Measurements from ENCODE around the gene DIAPH3.

The DIAPH3 gene

DNA sequence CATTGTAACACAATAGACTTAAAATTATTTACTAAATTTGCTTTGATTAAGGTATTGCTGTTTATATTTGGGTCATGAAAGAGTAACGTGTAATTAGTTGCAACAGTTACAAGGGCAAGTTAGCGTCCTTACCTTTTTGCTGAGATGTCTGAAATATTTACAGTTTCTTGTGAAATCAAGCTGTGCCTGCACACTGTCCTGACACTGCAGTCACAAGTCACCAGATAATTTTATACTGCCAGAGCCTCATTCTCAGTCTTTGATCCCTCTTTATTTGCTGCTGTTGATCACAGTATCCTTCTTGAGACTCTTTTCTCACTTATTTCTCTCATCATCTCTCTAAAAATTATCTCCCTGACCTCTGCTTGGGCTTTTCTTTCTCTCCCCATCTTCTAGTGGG, 8.4 kb upstream of the DIAPH3 start:
- DNase-seq (ENCODE audit: low read depth in 1 of 2, low spot score in 1 of 2) = no peak
- in situ Hi-C loops (cut with HindIII; ENCODE audit: low pct_unique_long_range_greater_than_20kb, low sequenced_read_pairs) = no loop called here
- TF ChIP-seq JUND (IDR thresholded peaks at IDR 0.05; ENCODE audit: low read depth) = no peak

DNA sequence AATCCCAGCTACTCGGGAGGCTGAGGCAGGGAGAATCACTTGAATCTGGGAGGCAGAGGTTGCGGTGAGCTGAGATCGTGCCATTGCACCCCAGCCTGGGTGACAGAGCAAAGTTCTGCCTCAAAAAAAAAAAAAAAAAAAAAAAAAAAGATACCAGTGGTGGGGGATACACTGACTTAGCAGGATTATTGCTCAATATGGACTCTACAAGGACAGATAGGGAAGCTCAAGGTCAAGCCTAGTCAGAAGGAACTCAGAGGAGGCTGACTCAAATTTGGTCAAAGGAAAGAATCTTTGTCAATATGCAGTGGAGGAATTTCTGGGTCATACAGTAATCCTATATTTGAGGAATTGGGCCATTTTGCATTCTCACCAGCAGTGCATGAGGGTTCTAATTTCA, 6.7 kb upstream of the DIAPH3 start:
- no peak for TF ChIP-seq JUND (IDR thresholded peaks at IDR 0.05; ENCODE audit: low read depth)
- DNase-seq (ENCODE audit: low read depth in 1 of 2, low spot score in 1 of 2) = no peak
- in situ Hi-C loops (cut with HindIII; ENCODE audit: low pct_unique_long_range_greater_than_20kb, low sequenced_read_pairs) = no loop called here

DNA sequence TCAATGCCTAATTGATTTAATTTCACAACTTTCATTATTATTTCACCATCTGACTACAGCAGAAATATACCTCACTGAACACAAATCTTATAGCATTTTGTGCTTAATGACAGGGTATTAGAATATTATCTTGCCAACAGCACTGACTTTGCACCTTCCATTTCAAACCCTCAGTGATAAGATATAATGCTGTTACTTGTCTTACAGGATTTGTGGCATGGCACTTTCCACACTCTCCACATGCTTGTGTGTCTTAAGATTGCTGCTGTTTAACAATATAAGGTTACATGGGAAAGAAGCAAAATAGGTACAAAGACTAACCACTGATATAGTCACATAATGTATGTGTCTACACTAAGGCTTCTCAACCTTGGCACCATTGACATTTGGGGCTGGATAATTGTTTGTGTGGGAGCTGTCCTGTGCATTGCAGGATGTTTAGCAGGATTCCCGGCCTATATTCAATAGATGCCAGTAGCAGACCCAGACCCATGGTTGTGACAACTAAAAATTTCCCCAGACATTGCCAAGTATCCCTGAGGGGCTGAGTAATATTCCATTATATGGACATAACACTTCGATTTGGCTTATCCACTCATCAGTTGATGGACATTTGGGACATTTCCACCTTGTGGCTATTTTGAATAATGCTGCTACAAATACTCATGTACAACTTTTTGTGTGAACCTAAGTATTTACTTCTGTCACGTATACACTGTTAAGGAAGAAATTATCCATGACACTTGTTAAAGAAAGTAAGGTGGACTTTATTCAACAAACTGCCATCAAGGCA, 5.7 kb upstream of the DIAPH3 start:
- in situ Hi-C loops (cut with HindIII; ENCODE audit: low pct_unique_long_range_greater_than_20kb, low sequenced_read_pairs) = no loop called here
- TF ChIP-seq JUND (IDR thresholded peaks at IDR 0.05; ENCODE audit: low read depth) = no peak
- peak in 1 of 2 experiments; percentile 19 for DNase-seq (ENCODE audit: low read depth in 1 of 2, low spot score in 1 of 2)

DNA sequence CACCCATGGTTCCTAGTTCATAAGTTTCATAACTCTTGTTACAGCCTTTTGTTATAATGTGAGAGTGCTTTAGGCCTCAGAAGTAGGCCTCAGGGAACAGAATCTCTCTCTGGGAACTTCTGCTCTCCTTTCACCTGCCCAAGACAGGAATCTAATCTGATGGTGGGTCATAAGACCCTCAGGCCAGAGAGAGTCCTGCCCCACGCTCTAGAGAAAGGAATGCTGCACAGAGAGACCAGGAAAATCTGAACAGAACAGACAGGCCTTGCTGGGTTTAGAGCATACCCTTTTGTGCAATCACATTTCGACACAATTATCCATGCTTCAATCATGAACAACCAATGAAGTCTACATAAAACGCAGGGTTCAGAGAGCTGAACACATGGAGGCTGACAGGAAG, 3.4 kb upstream of the DIAPH3 start:
- no peak for TF ChIP-seq JUND (IDR thresholded peaks at IDR 0.05; ENCODE audit: low read depth)
- no peak for DNase-seq (ENCODE audit: low read depth in 1 of 2, low spot score in 1 of 2)
- in situ Hi-C loops (cut with HindIII; ENCODE audit: low pct_unique_long_range_greater_than_20kb, low sequenced_read_pairs) = no loop called here

DNA sequence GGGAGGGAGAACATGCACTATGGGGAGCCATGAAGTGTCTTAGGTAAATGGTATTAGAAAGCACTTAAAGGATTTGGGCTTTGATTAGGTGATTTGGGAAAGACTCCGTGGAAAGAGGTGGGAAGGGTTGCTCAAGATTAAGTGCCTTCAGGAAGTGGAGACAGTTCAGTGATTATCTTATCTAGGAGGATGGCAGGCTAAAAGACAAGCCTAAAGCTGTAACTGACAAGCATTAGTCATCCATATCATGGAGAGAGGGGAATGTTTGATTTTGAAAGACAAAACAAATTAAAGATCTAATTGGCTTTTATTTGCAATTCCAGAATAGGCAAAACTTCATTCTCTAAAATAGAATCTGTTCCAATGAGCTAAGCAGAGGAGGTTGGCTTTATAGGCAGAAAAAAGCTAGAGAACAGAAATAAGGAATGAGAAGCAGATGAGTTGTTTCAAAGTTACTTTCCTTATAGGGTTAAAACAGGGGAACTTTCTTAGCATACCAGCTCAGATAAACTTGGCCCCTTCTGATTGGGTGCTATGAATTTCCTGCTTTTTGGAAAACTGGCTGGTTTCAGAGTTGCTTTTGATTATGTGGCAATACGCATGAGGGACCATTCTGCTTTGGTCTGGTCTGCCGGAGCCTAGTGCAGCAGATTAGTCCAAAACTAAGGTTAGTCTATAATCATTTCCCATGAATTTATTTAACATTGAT, 1.8 kb upstream of the DIAPH3 start:
- DNase-seq (ENCODE audit: low read depth in 1 of 2, low spot score in 1 of 2) = no peak
- no peak for TF ChIP-seq JUND (IDR thresholded peaks at IDR 0.05; ENCODE audit: low read depth)
- in situ Hi-C loops (cut with HindIII; ENCODE audit: low pct_unique_long_range_greater_than_20kb, low sequenced_read_pairs) = no loop called here

DNA sequence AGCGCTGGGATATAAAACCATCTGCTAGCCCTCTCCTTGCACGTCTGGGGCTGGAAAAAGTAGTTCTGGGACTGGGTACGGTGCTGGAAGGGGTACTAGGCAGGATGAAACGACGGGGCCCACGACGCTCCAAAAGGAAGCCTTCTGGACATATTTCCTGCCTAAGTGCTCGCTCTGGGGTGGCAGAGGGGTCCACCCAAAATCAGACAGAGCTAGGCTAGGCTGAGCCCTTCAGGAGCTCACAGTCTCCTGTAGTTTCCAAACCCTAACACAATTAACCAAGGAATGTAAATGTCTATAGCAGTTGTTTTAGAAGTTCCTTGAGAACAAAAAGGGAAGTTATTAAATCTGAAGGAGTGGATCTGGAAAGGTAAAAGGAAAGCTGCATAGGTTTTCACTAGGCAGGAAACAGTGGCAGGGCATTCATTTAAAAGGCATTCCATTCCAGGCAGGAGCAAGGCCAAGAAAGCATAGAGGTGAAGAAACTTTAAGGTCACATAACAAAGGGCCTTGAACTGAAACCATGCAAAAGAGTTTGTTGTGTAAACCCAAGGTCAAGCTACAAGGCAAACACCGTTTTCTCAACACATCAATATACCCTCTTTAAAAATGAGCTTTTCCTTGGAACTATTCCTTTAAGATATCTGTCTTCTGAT, 634 bp upstream of the DIAPH3 start:
- in situ Hi-C loops (cut with HindIII; ENCODE audit: low pct_unique_long_range_greater_than_20kb, low sequenced_read_pairs) = no loop called here
- DNase-seq (ENCODE audit: low read depth in 1 of 2, low spot score in 1 of 2) = no peak
- TF ChIP-seq JUND (IDR thresholded peaks at IDR 0.05; ENCODE audit: low read depth) = no peak

DNA sequence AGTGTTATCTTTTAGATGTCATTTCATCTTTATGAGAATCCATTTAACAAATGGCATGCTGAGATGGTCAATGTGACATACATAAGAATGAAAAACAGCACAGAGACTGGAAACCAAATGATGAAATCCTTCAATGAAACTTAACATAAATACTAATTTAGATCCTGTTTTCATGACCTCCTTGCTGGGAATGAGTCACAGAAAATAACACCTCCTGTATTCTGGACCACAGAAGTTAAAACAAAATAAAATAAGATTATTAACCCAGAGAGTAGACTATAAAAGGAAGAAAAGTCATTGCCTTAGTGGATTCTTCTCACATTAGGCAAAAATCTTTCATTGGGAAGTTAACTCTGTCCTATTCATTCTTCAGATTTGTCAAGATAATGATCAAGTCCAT, 1.6 kb downstream of the DIAPH3 start:
- no peak for DNase-seq (ENCODE audit: low read depth in 1 of 2, low spot score in 1 of 2)
- no peak for TF ChIP-seq JUND (IDR thresholded peaks at IDR 0.05; ENCODE audit: low read depth)
- in situ Hi-C loops (cut with HindIII; ENCODE audit: low pct_unique_long_range_greater_than_20kb, low sequenced_read_pairs) = no loop called here

DNA sequence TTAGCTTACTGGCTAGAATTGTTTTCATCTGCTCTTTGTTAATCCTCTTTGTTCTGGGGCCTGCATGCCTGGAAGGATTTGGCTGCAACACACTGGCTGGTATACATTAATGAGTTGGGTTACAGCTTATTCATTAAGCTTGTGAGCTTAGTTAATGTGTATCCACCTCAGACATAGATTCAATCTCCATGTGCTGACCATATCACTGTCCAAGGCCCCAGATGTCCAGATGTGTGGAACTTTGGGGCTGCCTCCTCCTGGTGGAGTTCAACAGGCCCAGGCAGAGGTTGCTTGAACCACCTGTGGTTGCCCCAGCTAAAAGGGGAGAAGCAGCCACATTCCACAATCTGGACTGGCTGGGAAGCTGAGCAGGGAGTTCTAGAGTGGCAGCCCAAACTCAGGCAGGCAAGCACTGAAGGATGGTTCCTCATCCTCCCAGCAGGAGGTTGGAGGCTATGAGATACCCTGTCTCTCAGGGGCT, 5.4 kb downstream of the DIAPH3 start:
- no peak for TF ChIP-seq JUND (IDR thresholded peaks at IDR 0.05; ENCODE audit: low read depth)
- in situ Hi-C loops (cut with HindIII; ENCODE audit: low pct_unique_long_range_greater_than_20kb, low sequenced_read_pairs) = no loop called here
- no peak for DNase-seq (ENCODE audit: low read depth in 1 of 2, low spot score in 1 of 2)

DNA sequence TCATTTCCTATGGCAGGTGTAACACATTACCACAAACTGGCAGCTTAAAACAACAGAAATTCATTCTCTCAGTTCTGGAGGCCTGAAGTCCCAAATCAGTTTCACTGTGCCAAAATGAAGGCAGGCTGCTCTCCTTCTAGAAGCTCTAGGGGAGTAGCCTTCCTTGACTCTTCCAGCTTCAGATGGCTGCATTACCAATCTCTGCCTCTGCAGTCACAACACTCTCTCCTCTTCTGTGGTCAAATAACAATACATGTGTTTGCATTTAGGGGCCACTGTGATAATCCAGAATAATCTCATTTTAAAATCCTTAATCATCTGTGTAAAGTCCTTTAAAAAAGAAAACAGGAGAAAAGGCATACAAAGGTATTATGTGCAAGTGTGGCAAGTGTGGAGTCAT, 7.8 kb downstream of the DIAPH3 start:
- no peak for TF ChIP-seq JUND (IDR thresholded peaks at IDR 0.05; ENCODE audit: low read depth)
- DNase-seq (ENCODE audit: low read depth in 1 of 2, low spot score in 1 of 2) = no peak
- in situ Hi-C loops (cut with HindIII; ENCODE audit: low pct_unique_long_range_greater_than_20kb, low sequenced_read_pairs) = no loop called here

DNA sequence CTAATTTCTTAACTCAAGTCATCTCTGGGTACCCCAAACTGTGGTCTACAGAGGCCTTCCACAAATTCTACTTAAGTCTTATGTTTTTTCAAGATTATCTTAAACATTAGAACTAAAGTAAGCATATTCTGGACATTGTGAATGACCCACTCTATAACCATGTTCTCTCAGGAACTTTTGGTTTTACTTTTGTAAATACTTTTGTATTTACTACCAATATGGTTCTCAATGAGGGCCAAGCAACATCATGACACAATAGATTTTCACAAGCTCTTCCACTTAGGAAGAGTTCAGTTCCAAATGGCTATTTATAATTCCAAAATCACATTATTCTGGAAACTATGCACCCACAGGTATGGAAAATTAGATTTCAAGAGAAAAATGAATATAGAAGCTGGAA, 10.8 kb downstream of the DIAPH3 start:
- in situ Hi-C loops (cut with HindIII; ENCODE audit: low pct_unique_long_range_greater_than_20kb, low sequenced_read_pairs) = no loop called here
- TF ChIP-seq JUND (IDR thresholded peaks at IDR 0.05; ENCODE audit: low read depth) = no peak
- DNase-seq (ENCODE audit: low read depth in 1 of 2, low spot score in 1 of 2) = no peak

DNA sequence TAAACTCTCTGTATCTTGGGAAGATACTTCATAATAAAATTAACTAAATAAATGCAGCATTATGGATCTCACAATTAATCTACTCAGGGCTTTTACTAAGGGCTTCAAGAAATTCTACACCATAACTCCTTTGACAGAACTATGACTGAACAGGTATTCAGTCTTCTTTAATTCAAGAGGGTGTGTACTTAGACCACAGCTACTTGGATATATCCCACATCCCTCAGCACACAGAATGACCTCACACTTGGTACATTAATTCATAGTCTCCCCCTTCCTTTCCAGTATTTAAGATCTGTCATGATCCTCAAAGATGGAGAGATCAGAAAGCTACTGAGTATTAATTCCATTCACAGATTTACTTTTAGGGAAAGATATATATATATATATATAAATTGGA, 11.6 kb downstream of the DIAPH3 start:
- in situ Hi-C loops (cut with HindIII; ENCODE audit: low pct_unique_long_range_greater_than_20kb, low sequenced_read_pairs) = no loop called here
- DNase-seq (ENCODE audit: low read depth in 1 of 2, low spot score in 1 of 2) = no peak
- no peak for TF ChIP-seq JUND (IDR thresholded peaks at IDR 0.05; ENCODE audit: low read depth)

DNA sequence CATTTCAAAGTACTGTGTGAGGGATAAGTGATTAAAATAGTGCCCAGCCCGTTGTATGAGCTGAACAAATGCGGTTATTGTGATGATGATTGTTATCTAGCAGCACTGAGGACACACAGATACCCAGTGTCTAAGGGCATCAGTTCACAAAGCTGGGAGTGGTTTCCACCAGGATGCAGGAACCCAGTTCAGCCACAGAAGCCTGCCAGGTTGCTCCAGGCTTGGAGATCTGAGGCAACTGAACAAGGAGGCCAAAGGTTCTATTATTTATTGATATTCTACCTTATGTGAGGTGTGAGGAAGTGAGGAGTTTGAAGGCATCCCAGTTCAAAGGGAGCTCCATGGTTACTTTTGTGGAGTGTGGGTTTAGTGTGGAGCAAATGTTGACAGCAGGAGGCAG, 13.2 kb downstream of the DIAPH3 start:
- no peak for TF ChIP-seq JUND (IDR thresholded peaks at IDR 0.05; ENCODE audit: low read depth)
- in situ Hi-C loops (cut with HindIII; ENCODE audit: low pct_unique_long_range_greater_than_20kb, low sequenced_read_pairs) = no loop called here
- no peak for DNase-seq (ENCODE audit: low read depth in 1 of 2, low spot score in 1 of 2)

DNA sequence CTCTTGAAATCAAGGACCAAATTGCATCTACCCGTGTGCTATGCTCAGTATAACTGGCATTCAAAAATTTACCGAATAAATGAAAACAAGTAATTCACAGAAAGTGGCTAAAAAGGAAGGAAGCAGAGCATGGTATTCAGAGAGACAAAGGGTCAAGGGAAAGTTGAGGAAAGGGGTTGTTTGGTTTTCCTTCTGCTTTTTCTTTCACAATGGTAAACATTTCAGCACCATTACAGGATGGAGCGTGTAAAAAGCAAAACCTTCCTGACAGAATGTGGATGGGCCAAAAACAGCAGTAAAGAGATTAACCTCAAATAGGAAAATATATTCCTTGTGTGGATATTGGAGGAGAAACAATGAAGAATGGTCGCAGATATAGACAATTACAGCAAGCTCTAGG, 14.8 kb downstream of the DIAPH3 start:
- DNase-seq (ENCODE audit: low read depth in 1 of 2, low spot score in 1 of 2) = no peak
- no peak for TF ChIP-seq JUND (IDR thresholded peaks at IDR 0.05; ENCODE audit: low read depth)
- in situ Hi-C loops (cut with HindIII; ENCODE audit: low pct_unique_long_range_greater_than_20kb, low sequenced_read_pairs) = no loop called here

Data from T47D (cell line).